ENCODE results near the gene PDE3B.
"Not testable (repeated sequence)": the region's sequence is repeated elsewhere in the genome, so short reads cannot be mapped to it uniquely, and the experiment has no call there.

The PDE3B gene

GRCh38 chr11:14812757-14813156, 169.2 kb downstream of the PDE3B start:
- DNase-seq (ENCODE audit: low spot score): no peak

GRCh38 chr11:14813516-14813915, 169.9 kb downstream of the PDE3B start:
- no peak for DNase-seq (ENCODE audit: low spot score)

GRCh38 chr11:14818779-14819178, 175.2 kb downstream of the PDE3B start:
- no peak for DNase-seq (ENCODE audit: low spot score)

GRCh38 chr11:14819596-14819995, 176.0 kb downstream of the PDE3B start:
- no peak for DNase-seq (ENCODE audit: low spot score)

DNA sequence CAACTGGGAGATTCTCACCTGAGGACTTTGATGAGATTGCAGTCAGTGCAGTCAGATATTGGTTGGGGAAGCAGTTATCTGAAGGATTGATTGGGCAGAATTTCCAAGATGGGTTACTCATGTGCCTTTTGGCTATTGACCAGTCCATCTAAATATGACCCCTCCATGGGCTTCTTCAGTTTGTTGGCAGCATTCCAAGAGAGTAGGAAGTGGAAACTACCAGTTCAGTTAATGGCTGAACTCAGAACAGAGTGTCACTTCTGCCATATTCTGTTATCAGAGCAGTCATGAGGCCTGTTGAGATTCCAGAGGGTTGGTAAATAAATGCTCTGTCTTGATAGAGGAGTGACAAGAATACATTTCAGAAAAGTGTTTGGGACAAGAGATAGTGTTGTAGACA, 177.4 kb downstream of the PDE3B start:
- no peak for DNase-seq (ENCODE audit: low spot score)

GRCh38 chr11:14826600-14826999, 183.0 kb downstream of the PDE3B start:
- no peak for DNase-seq (ENCODE audit: low spot score)

DNA sequence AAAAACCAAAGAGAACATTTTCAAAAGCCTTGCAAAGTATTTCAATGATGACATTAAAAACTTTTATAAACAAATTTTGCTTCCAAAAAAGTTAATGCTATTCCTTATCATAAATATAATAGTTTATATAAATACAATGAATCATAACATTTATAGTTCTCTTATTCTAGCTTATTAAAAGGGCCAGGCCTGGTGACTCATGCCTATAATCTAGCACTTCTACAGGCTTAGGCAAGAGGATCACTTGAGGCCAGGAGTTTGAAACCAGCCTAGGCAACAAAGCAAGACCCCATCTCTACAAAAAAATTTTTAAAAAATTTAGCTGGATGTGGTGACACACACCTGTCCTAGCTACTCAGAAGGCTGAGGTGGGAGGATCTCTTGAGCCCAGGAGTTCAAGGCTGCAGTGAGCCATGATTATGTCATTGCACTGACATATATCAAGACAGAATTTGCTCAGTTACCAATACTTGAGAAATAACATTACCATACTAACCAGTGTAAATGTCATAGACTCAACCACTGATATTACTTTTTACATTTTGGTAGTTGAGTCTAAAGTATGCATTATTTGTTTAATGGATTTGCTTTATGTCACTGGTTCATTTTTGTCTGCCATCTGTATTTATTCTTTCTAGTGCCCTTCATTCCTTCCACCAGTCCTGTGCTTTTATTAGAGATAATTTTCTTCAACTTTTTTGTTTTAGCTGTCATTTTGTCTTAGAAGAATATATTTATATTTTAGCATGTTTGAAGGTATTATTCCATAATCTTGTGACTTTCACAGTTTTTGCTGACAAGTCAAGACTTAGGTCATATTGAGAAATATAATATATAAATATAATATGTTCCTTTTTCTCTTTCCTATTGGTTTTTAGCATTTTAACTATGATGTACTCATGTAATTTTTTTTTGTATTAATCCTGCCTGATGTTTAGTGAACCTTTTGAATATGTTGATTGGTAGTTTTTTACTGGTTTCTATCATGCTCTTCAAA, 192.2 kb downstream of the PDE3B start:
- DNase-seq (ENCODE audit: low spot score): no peak

- DNase-seq (ENCODE audit: low spot score): no peak
These were observed 198.4 kb downstream of the PDE3B start for GRCh38 chr11:14842002-14842401.

DNA sequence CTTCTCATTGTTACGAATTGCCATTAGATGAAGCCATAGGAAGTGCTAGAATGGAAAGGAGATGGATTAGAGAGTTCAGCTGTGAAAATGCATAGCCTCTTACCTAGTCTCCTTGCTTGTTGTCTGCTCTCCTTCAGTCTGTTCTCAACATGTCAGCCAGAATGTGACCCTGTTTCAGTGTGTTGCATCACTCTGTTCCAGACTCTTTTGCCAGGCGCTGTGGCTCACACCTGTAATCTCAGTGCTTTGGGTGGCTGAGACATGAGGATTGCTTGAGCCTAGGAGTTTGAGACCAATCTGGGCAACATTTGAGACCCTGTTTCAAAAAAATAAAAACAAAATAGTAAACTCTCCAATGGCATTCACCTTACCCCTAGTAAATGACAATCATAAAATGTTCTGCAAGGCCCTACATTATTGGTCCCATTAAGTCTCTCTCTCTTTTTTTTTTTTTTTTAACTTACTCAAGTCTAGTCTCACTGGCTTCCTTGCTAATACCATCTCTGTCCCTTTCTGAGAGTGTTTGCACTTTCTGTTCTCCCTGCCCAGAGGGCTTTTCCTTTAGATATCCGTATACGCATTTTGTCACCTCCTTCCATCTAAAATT, 209.1 kb downstream of the PDE3B start:
- DNase-seq (ENCODE audit: low spot score): no peak

DNA sequence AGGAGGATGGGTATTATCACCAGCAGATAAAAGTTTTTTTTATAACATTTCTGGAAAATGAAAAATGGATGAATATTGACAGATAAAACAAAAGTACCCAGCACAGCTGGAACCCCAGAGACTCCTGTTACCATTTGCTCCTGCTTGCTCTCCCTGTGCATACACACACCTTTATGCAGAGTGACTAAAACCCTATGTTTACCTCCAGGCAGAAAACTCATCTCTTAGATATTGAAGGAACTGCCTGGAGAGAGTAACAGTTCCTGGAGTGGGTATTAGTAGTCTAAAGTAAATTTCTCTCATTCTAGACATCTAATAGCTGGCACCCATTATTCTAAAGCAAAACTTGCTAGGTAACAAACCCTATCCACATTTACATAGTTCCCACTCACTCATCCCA, 210.5 kb downstream of the PDE3B start:
- no peak for DNase-seq (ENCODE audit: low spot score)

DNA sequence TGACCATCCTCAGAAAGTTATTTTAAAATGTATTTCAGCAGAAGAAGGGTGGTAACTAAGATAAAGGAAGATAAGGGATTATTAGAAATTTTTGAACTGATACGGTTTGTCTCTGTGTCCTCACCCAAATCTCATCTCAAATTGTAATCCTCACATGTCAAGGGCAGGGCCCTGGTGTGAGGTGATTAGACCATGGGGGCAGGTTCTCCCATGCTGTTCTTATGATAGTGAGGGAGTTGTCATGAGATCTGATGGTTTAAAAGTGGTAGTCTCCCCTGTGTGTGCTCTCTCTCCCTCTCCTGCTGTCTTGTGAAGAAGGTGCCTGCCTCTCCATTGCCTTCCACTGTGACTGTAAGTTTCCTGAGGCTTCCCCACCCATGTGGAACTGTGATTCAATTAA, 212.3 kb downstream of the PDE3B start:
- no peak for DNase-seq (ENCODE audit: low spot score)

GRCh38 chr11:14857621-14858020, 214.0 kb downstream of the PDE3B start:
- DNase-seq (ENCODE audit: low spot score): no peak

- no peak for DNase-seq (ENCODE audit: low spot score)
These were observed 214.8 kb downstream of the PDE3B start for GRCh38 chr11:14858404-14858803.

GRCh38 chr11:14860511-14860910, 216.9 kb downstream of the PDE3B start:
- no peak for DNase-seq (ENCODE audit: low spot score)

DNA sequence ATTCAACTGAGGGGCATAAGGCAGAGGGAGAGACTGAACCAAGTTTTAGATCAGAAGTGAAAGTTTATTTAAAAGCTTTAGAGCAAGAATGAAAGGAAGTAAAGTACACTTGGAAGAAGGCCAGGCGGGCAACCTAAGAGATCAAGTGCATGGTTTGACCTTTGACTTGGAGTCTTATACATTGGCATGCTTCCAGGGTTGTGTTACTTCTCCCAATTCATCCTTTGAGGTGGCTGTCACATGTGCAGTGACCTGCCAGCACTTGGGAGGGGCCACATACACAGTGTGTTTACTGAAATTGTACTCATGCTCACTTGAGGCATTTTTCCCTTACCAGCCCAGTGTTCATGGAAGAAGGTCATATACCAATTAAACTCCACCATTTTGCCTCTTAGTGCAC, 218.1 kb downstream of the PDE3B start:
- DNase-seq (ENCODE audit: low spot score): no peak

DNA sequence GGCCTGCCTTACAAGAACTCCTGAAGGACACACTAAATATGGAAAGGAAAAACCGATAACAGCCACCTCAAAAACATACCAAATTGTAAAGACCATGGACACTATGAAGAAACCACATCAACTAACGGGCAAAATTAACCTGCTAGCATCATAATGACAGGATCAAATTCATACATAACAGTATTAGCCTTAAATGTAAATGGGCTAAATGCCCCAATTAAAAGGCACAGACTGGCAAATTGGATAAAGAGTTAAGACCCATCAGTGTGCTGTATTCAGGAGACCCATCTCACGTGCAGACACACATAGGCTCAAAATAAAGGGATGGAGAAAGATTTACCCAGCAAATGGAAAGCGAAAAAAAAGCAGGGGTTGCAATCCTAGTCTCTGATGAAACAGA, 220.2 kb downstream of the PDE3B start:
- not testable (repeated sequence) for DNase-seq (ENCODE audit: low spot score)

DNA sequence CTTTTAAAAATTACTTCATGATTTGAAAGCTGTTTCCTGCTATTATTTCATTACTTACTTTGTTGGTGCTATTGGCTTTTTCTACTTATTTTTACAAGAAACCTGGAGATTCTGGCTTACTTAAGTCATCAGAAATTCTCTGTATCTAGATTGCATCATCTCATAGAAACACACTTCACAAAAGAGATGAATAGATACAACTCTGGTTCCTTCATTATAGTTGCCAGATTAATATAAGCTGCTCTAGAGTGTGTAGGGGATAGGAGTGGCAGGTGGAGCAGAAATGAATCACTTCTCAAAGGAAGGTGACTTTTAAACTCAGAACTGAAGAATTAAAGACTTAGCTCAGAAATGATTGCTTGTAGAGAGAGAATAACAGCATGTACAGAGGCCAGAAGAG, 228.4 kb downstream of the PDE3B start:
- no peak for DNase-seq (ENCODE audit: low spot score)

DNA sequence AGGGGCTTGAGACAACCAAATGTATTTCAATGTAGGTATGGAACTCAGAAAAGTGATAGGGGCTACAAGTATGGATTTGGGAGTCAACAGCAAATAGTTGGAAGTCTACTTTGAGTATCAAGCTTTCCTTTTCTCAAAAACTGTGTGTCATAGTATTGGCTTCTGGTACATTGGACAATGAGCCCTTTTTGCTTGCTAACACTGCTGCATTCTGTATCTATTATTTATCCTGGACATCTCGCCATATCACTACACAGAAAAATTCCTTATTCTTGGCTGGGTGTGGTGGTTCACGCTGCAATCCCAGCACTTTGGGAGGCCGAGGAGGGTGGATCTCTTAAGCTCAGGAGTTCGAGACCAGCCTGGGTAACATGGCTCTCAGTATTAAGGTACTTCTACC, 230.0 kb downstream of the PDE3B start:
- DNase-seq (ENCODE audit: low spot score): no peak

GRCh38 chr11:14875163-14875562, 231.6 kb downstream of the PDE3B start:
- no peak for DNase-seq (ENCODE audit: low spot score)

DNA sequence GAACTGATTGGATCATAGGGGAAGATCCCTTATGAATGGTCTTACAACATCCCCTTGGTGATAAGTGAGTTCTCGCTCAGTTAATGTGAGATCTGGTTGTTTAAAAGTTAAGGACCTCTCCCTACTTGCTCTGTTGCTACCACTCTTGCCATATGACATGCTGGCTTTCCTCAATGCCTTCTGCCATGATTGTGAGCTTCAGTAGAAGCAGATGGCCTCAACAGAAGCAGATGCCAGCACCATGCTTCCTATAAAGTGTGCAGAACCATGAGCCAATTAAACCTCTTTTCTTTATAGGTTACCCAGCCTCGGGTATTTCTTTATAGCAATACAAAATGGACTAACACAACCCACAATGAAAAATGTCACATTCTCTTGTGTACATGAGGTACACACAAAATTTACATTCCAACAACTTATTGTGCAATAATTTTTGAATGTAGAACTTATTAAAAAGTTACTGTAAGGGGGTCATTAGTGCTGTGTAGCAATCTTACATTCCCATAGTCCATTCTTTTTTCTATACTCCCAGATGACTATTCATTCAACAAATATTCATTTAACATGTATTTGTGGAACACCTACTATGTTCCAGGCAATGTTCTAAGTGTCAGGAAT, 238.1 kb downstream of the PDE3B start:
- no peak for DNase-seq (ENCODE audit: low spot score)

DNA sequence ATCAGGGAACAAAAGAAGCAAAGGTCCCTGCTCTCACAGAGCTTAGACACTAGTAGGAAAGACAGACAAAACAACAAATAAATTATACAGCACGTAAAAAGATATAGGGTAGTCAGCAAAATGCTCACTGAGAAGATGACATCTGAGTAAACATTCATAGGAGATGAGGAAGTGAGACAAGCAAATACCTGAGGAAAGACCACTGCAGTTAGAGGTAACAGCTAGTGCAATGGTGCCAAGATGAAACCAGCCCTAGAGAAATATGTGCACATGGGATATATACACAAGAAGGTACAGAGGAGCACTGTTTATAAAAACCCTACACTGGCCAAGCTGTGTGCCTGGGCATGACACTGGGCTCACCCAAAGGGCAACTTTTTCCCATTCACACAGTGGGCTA, 238.6 kb downstream of the PDE3B start:
- no peak for DNase-seq (ENCODE audit: low spot score)

DNA sequence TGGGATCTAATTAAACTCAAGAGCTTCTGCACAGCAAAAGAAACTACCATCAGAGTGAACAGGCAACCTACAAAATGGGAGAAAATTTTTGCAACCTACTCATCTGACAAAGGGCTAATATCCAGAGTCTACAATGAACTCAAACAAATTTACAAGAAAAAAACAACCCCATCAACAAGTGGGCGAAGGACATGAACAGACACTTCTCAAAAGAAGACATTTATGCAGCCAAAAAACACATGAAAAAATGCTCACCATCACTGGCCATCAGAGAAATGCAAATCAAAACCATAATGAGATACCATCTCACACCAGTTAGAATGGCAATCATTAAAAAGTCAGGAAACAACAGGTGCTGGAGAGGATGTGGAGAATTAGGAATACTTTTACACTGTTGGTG, 240.1 kb downstream of the PDE3B start:
- not testable (repeated sequence) for DNase-seq (ENCODE audit: low spot score)

DNA sequence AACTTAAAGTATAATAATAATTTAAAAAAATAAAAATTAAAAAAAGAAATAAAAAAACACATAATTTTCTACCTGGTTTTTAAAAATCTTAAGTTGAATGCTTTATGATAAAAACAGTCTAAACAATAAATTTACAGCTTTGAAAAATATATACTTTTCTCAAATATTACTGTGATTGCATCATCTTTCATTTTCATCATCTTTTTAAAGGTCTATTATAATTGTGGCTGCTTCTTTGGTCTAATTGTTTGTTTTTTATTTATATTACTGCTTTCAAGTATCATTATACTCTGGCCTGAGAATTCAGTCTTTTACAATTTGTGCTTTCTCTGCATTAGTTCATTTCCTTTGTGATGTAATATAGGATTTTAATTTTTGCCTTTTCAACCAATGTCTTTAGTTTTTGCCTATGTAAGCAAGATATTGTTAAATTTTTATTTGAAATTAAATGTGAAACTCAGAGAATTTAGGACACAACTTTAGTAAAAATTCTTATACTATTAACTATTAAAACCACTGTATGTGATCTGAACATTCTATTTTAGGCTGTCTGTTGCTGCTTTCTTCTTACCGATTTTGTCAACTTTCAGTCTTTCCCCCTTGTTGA, 241.2 kb downstream of the PDE3B start:
- DNase-seq (ENCODE audit: low spot score): no peak

Measured in AG08395 (cell line).